ENCODE results near the gene IGFBPL1. TPM values are rescaled to one million over a fixed set of nuclear protein-coding genes. Genes with fewer than 3 reads are reported as not detected.

IGFBPL1 gene
- total and polyA plus RNA-seq, 4 donors = 6.7 to 14.8 (median 10.9) TPM

- no peak overlapping the region for H3K27ac ChIP-seq (ENCODE audit: low read depth, low read length)
- H3K4me1 ChIP-seq (ENCODE audit: control insufficient read depth, insufficient read depth, low read length) = peaks cover 44% of the 10 kb centered on the region
- no peaks in the 10 kb centered on the region for H3K36me3 ChIP-seq (ENCODE audit: control insufficient read depth, insufficient read depth, low read length)
- peaks cover 6% of the 10 kb centered on the region for H3K27me3 ChIP-seq (ENCODE audit: control insufficient read depth, insufficient read depth, low read length)
- H3K4me3 ChIP-seq (ENCODE audit: low read depth, low read length) = no peak overlapping the region
- no peaks in the 10 kb centered on the region for H3K9me3 ChIP-seq (ENCODE audit: control insufficient read depth, insufficient read depth, low read length)
- DNase-seq (ENCODE audit: low read depth in 4 of 6, low spot score in 6 of 6) = peak in 2 of 6 donors; percentile 43 to 86
- 24% methylated on average over 4 of the region's 5 CpGs for WGBS (ENCODE audit: insufficient coverage)
Measured at GRCh38 chr9:38419181-38419580, 5.1 kb downstream of the IGFBPL1 start.

- Histone ChIP-seq H3K36me3 (ENCODE audit: control insufficient read depth, insufficient read depth, low read length) (no peaks in the 10 kb centered on the region), H3K27ac (ENCODE audit: low read depth, low read length) (no peak overlapping the region), H3K9me3 (ENCODE audit: control insufficient read depth, insufficient read depth, low read length) (no peaks in the 10 kb centered on the region), H3K4me3 (ENCODE audit: low read depth, low read length) (no peak overlapping the region), H3K27me3 (ENCODE audit: control insufficient read depth, insufficient read depth, low read length) (peaks cover 3% of the 10 kb centered on the region), H3K4me1 (ENCODE audit: control insufficient read depth, insufficient read depth, low read length) (peaks cover 47% of the 10 kb centered on the region)
- WGBS (ENCODE audit: insufficient coverage) = no CpG with 5 or more reads among the region's 1 CpG
- peak in 2 of 6 donors; percentile 32 to 42 for DNase-seq (ENCODE audit: low read depth in 4 of 6, low spot score in 6 of 6)
Measured at GRCh38 chr9:38418366-38418765, 5.9 kb downstream of the IGFBPL1 start.

- no peaks in the 10 kb centered on the region for H3K9me3 ChIP-seq (ENCODE audit: control insufficient read depth, insufficient read depth, low read length)
- H3K4me1 ChIP-seq (ENCODE audit: control insufficient read depth, insufficient read depth, low read length) = peaks cover 47% of the 10 kb centered on the region
- 82% methylated on average over 4 of the region's 8 CpGs for WGBS (ENCODE audit: insufficient coverage)
- H3K4me3 ChIP-seq (ENCODE audit: low read depth, low read length) = no peak overlapping the region
- no peaks in the 10 kb centered on the region for H3K36me3 ChIP-seq (ENCODE audit: control insufficient read depth, insufficient read depth, low read length)
- DNase-seq (ENCODE audit: low read depth in 4 of 6, low spot score in 6 of 6) = peak in 2 of 6 donors; percentile 36 to 42
- no peaks in the 10 kb centered on the region for H3K27me3 ChIP-seq (ENCODE audit: control insufficient read depth, insufficient read depth, low read length)
- H3K27ac ChIP-seq (ENCODE audit: low read depth, low read length) = no peak overlapping the region
Measured at GRCh38 chr9:38417003-38417945, 7.0 kb downstream of the IGFBPL1 start.

DNA sequence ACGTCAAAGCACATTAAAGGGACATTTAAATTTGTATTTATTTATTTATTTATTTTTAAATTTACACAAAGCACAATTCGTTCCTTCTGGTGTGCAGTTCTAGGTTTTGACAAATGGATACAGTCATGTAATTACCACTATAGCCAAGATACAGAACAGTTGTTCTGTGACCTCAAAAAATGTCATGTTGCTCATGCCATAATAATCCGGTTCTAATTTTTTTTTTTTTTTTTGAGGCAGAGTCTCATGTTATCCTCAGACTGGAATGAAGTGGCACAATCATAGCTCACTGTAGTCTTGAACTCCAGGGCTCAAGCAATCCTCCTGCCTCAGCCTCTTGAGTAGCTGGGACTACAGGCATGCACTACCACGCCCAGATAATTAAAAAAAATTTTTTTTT, 7.8 kb downstream of the IGFBPL1 start:
- Histone ChIP-seq H3K27me3 (ENCODE audit: control insufficient read depth, insufficient read depth, low read length) (no peaks in the 10 kb centered on the region), H3K4me3 (ENCODE audit: low read depth, low read length) (no peak overlapping the region), H3K36me3 (ENCODE audit: control insufficient read depth, insufficient read depth, low read length) (no peaks in the 10 kb centered on the region), H3K9me3 (ENCODE audit: control insufficient read depth, insufficient read depth, low read length) (no peaks in the 10 kb centered on the region), H3K4me1 (ENCODE audit: control insufficient read depth, insufficient read depth, low read length) (peaks cover 40% of the 10 kb centered on the region), H3K27ac (ENCODE audit: low read depth, low read length) (no peak overlapping the region)
- WGBS (ENCODE audit: insufficient coverage) = no CpG with 5 or more reads among the region's 4 CpGs
- no peak for DNase-seq (ENCODE audit: low read depth in 4 of 6, low spot score in 6 of 6)

- Histone ChIP-seq H3K9me3 (ENCODE audit: control insufficient read depth, insufficient read depth, low read length) (no peaks in the 10 kb centered on the region), H3K36me3 (ENCODE audit: control insufficient read depth, insufficient read depth, low read length) (no peaks in the 10 kb centered on the region), H3K27me3 (ENCODE audit: control insufficient read depth, insufficient read depth, low read length) (no peaks in the 10 kb centered on the region), H3K4me3 (ENCODE audit: low read depth, low read length) (no peak overlapping the region), H3K4me1 (ENCODE audit: control insufficient read depth, insufficient read depth, low read length) (peaks cover 38% of the 10 kb centered on the region), H3K27ac (ENCODE audit: low read depth, low read length) (no peak overlapping the region)
- DNase-seq (ENCODE audit: low read depth in 4 of 6, low spot score in 6 of 6) = peak in 2 of 6 donors; percentile 24 to 60
- 30% methylated on average over 8 of the region's 8 CpGs for WGBS (ENCODE audit: insufficient coverage)
Measured at GRCh38 chr9:38415856-38416255, 8.4 kb downstream of the IGFBPL1 start.

GRCh38 chr9:38414040-38414723, 10.1 kb downstream of the IGFBPL1 start:
- 20% methylated on average over 17 of the region's 24 CpGs for WGBS (ENCODE audit: insufficient coverage)
- Histone ChIP-seq H3K4me1 (ENCODE audit: control insufficient read depth, insufficient read depth, low read length) (peaks cover 35% of the 10 kb centered on the region), H3K27ac (ENCODE audit: low read depth, low read length) (no peak overlapping the region), H3K9me3 (ENCODE audit: control insufficient read depth, insufficient read depth, low read length) (no peaks in the 10 kb centered on the region), H3K36me3 (ENCODE audit: control insufficient read depth, insufficient read depth, low read length) (no peaks in the 10 kb centered on the region), H3K27me3 (ENCODE audit: control insufficient read depth, insufficient read depth, low read length) (no peaks in the 10 kb centered on the region), H3K4me3 (ENCODE audit: low read depth, low read length) (peak overlapping the region; percentile 20)
- DNase-seq (ENCODE audit: low read depth in 4 of 6, low spot score in 6 of 6) = peak in 2 of 6 donors; percentile 77 to 92

GRCh38 chr9:38413283-38413682, 11.0 kb downstream of the IGFBPL1 start:
- H3K4me1 ChIP-seq (ENCODE audit: control insufficient read depth, insufficient read depth, low read length) = peaks cover 30% of the 10 kb centered on the region
- no peak overlapping the region for H3K27ac ChIP-seq (ENCODE audit: low read depth, low read length)
- H3K27me3 ChIP-seq (ENCODE audit: control insufficient read depth, insufficient read depth, low read length) = no peaks in the 10 kb centered on the region
- H3K9me3 ChIP-seq (ENCODE audit: control insufficient read depth, insufficient read depth, low read length) = no peaks in the 10 kb centered on the region
- H3K36me3 ChIP-seq (ENCODE audit: control insufficient read depth, insufficient read depth, low read length) = no peaks in the 10 kb centered on the region
- no peak overlapping the region for H3K4me3 ChIP-seq (ENCODE audit: low read depth, low read length)
- WGBS (ENCODE audit: insufficient coverage) = 77% methylated on average over 3 of the region's 7 CpGs
- no peak for DNase-seq (ENCODE audit: low read depth in 4 of 6, low spot score in 6 of 6)

GRCh38 chr9:38412751-38413150, 11.5 kb downstream of the IGFBPL1 start:
- Histone ChIP-seq H3K4me3 (ENCODE audit: low read depth, low read length) (no peak overlapping the region), H3K27me3 (ENCODE audit: control insufficient read depth, insufficient read depth, low read length) (no peaks in the 10 kb centered on the region), H3K9me3 (ENCODE audit: control insufficient read depth, insufficient read depth, low read length) (no peaks in the 10 kb centered on the region), H3K36me3 (ENCODE audit: control insufficient read depth, insufficient read depth, low read length) (no peaks in the 10 kb centered on the region), H3K4me1 (ENCODE audit: control insufficient read depth, insufficient read depth, low read length) (peaks cover 25% of the 10 kb centered on the region), H3K27ac (ENCODE audit: low read depth, low read length) (no peak overlapping the region)
- WGBS (ENCODE audit: insufficient coverage) = 91% methylated on average over 5 of the region's 6 CpGs
- DNase-seq (ENCODE audit: low read depth in 4 of 6, low spot score in 6 of 6) = no peak

- WGBS (ENCODE audit: insufficient coverage) = 23% methylated on average over 2 of the region's 4 CpGs
- H3K4me1 ChIP-seq (ENCODE audit: control insufficient read depth, insufficient read depth, low read length) = no peaks in the 10 kb centered on the region
- H3K9me3 ChIP-seq (ENCODE audit: control insufficient read depth, insufficient read depth, low read length) = no peaks in the 10 kb centered on the region
- no peaks in the 10 kb centered on the region for H3K36me3 ChIP-seq (ENCODE audit: control insufficient read depth, insufficient read depth, low read length)
- H3K27ac ChIP-seq (ENCODE audit: low read depth, low read length) = no peak overlapping the region
- no peak overlapping the region for H3K4me3 ChIP-seq (ENCODE audit: low read depth, low read length)
- H3K27me3 ChIP-seq (ENCODE audit: control insufficient read depth, insufficient read depth, low read length) = peaks cover 3% of the 10 kb centered on the region
- DNase-seq (ENCODE audit: low read depth in 4 of 6, low spot score in 6 of 6) = no peak
Measured at GRCh38 chr9:38408719-38409118, 15.5 kb downstream of the IGFBPL1 start.
